ENCODE data around the gene HOXD10. TPM values are rescaled to one million over a fixed set of nuclear protein-coding genes. Genes with fewer than 3 reads are reported as not detected.

The HOXD10 gene
- total and polyA plus RNA-seq, 2 donors (not counting 1 experiment from before 2014, with no cell fraction given): not detected

DNA sequence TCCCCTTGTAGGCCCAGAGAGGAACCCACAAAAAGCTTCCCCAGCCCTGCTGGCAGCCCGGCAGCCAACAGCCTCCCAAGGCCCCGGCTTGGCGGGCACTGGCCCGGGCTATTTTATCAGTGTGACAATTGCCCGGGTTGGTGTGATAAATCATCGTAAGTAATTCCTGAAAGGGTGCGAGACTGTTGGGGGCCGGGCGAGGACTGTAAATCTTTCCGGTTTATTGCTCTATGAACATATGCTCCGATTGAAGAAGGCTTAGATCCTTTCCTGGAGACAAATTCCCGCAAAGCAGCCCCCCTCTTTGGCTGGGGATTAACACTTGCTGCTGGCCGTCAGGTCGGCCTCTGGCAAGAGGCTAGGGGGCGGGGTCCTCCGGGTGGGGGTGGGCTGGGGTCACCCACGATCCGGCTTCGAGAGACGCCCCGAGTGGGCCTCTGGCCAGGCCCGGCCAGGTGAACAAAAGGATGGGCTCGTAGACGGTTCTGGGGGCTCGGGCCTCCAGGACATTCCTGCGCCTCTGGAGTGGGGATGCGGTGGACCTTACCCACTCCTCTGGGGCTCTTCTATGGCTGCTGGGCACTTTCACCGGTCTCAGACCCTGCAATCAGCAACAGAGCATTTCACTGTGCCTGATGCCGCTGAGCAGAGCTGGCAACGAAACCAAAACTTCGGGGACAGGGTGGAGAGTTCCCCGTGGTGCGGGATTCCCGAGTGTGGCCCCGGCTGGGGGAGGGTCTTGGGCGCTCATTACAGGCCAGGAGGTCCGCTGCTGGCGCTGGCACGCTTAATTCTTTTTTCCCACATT is 42.5 kb downstream of the HOXD10 start:
- Histone ChIP-seq H3K27ac (ENCODE audit: insufficient read depth, low read length) (no peak overlapping the region), H3K9ac (ENCODE audit: insufficient read depth, low read length) (no peak overlapping the region), H3K79me2 (ENCODE audit: control insufficient read depth, insufficient read depth, low read length) (no peaks in the 10 kb centered on the region), H3K4me3 (replicated peaks in 1 of 4; ENCODE audit: control extremely low read depth in 1 of 4, insufficient read depth in 1 of 4, low read depth in 3 of 4, low read length in 4 of 4) (no peak overlapping the region), H3K27me3 (ENCODE audit: control insufficient read depth, insufficient read depth, low read length) (peaks cover 77% of the 10 kb centered on the region), H2AFZ (ENCODE audit: low read length) (no peak overlapping the region), H3K4me2 (ENCODE audit: extremely low read depth, insufficient read depth, low read length) (no peak overlapping the region), H3K4me1 (ENCODE audit: control insufficient read depth, extremely low read depth, insufficient read depth, low read length) (no peaks in the 10 kb centered on the region), H4K20me1 (ENCODE audit: control insufficient read depth, extremely low read depth, insufficient read depth, low read length) (no peaks in the 10 kb centered on the region), H3K9me3 (ENCODE audit: control insufficient read depth, insufficient read depth, low read depth, low read length) (no peaks in the 10 kb centered on the region), H3K36me3 (ENCODE audit: control insufficient read depth, insufficient read depth, low read length) (no peaks in the 10 kb centered on the region)
- peak in 1 of 2 donors; percentile 73 for DNase-seq (ENCODE audit: low read depth in 2 of 2)
- TF ChIP-seq, protein P1, sequence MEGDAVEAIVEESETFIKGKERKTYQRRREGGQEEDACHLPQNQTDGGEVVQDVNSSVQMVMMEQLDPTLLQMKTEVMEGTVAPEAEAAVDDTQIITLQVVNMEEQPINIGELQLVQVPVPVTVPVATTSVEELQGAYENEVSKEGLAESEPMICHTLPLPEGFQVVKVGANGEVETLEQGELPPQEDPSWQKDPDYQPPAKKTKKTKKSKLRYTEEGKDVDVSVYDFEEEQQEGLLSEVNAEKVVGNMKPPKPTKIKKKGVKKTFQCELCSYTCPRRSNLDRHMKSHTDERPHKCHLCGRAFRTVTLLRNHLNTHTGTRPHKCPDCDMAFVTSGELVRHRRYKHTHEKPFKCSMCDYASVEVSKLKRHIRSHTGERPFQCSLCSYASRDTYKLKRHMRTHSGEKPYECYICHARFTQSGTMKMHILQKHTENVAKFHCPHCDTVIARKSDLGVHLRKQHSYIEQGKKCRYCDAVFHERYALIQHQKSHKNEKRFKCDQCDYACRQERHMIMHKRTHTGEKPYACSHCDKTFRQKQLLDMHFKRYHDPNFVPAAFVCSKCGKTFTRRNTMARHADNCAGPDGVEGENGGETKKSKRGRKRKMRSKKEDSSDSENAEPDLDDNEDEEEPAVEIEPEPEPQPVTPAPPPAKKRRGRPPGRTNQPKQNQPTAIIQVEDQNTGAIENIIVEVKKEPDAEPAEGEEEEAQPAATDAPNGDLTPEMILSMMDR (conservative IDR thresholded peaks at IDR 0.05 in 1 of 2, IDR thresholded peaks at IDR 0.05 in 1 of 2; ENCODE audit: low read depth in 1 of 2, low read length in 2 of 2): no peak
- peak; percentile 81 for TF ChIP-seq EZH2 (IDR thresholded peaks at IDR 0.05; ENCODE audit: low read length, missing control alignments)

DNA sequence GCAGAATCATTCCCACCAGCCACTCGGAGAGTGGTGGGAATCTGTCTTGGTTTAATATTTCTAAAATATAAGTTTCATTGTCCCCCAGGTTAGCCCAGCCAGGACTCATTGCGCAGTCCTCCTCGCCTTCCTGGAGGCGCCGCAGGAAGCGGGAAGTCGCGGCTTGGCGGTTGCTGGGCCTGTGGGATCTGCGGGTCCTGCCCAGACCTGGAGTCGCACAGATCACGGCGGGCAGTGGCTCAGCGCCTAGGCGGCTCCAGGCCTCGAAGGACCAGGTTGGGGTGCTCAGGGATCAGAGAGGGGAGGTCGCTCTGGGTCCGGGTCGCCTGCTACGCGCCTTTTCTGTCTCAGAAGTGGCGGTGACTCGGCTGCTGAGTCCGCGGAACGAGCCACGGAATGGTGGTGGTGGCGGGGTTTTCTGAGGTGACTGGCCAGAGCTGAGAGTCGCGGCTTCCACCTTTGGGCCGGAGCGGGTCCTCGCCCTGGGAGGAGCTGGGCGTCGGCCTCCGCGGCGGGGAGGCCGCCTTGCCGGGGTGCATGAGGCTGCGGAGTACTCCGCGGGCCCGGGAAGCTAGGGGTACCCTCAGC is 43.2 kb downstream of the HOXD10 start:
- DNase-seq (ENCODE audit: low read depth in 2 of 2): peak in 1 of 2 donors; percentile 62
- H3K4me1 ChIP-seq (ENCODE audit: control insufficient read depth, extremely low read depth, insufficient read depth, low read length): no peaks in the 10 kb centered on the region
- H4K20me1 ChIP-seq (ENCODE audit: control insufficient read depth, extremely low read depth, insufficient read depth, low read length): no peaks in the 10 kb centered on the region
- peaks cover 84% of the 10 kb centered on the region for H3K27me3 ChIP-seq (ENCODE audit: control insufficient read depth, insufficient read depth, low read length)
- no peak overlapping the region for H3K4me3 ChIP-seq (replicated peaks in 1 of 4; ENCODE audit: control extremely low read depth in 1 of 4, insufficient read depth in 1 of 4, low read depth in 3 of 4, low read length in 4 of 4)
- H3K79me2 ChIP-seq (ENCODE audit: control insufficient read depth, insufficient read depth, low read length): no peaks in the 10 kb centered on the region
- peak; percentile 68 for TF ChIP-seq EZH2 (IDR thresholded peaks at IDR 0.05; ENCODE audit: low read length, missing control alignments)
- TF ChIP-seq, protein P1 (conservative IDR thresholded peaks at IDR 0.05 in 1 of 2, IDR thresholded peaks at IDR 0.05 in 1 of 2; ENCODE audit: low read depth in 1 of 2, low read length in 2 of 2): no peak
- H3K27ac ChIP-seq (ENCODE audit: insufficient read depth, low read length): no peak overlapping the region
- no peak overlapping the region for H3K4me2 ChIP-seq (ENCODE audit: extremely low read depth, insufficient read depth, low read length)
- no peaks in the 10 kb centered on the region for H3K36me3 ChIP-seq (ENCODE audit: control insufficient read depth, insufficient read depth, low read length)
- no peaks in the 10 kb centered on the region for H3K9me3 ChIP-seq (ENCODE audit: control insufficient read depth, insufficient read depth, low read depth, low read length)
- no peak overlapping the region for H2AFZ ChIP-seq (ENCODE audit: low read length)
- no peak overlapping the region for H3K9ac ChIP-seq (ENCODE audit: insufficient read depth, low read length)

DNA sequence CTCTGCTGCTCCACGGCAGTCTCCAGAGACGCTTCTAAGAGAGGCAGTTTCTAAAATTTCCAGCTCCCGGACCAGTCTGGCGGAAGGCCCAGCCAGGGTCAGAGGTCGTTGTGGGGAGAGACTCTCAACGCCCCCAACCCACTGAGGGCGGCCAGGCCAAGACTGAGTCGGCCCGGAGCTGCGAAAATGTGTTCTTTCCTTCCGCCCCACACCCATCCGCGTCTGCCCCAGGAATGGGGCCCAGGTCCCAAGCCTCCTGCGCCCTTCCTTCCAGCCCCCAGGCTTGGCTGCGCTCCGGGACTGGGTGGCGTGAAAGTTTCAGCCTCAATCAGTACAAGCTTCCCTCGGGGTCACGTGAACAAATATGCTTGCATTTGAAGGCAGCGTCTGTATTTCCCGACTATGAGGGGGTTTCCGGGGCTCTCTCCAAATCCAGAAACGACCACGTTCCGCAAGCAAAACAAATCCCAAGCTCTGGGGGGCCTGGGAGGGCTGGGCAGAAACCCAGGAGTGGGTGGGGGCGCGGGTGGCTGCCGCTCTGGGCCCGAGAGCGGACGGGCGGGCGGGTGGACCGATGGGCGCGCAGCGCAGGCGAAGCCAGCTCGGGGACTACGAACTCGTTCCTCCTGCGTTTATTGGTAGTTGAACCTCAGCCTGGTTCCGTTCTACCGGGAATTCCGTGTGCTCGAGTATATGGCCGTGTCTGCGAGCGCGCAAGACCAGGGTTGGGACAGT is 43.8 kb downstream of the HOXD10 start:
- Histone ChIP-seq H3K79me2 (ENCODE audit: control insufficient read depth, insufficient read depth, low read length) (no peaks in the 10 kb centered on the region), H3K4me3 (replicated peaks in 1 of 4; ENCODE audit: control extremely low read depth in 1 of 4, insufficient read depth in 1 of 4, low read depth in 3 of 4, low read length in 4 of 4) (no peak overlapping the region), H3K27me3 (ENCODE audit: control insufficient read depth, insufficient read depth, low read length) (peaks cover 86% of the 10 kb centered on the region), H3K27ac (ENCODE audit: insufficient read depth, low read length) (no peak overlapping the region), H3K9me3 (ENCODE audit: control insufficient read depth, insufficient read depth, low read depth, low read length) (no peaks in the 10 kb centered on the region), H3K4me1 (ENCODE audit: control insufficient read depth, extremely low read depth, insufficient read depth, low read length) (no peaks in the 10 kb centered on the region), H3K9ac (ENCODE audit: insufficient read depth, low read length) (no peak overlapping the region), H2AFZ (ENCODE audit: low read length) (no peak overlapping the region), H3K4me2 (ENCODE audit: extremely low read depth, insufficient read depth, low read length) (no peak overlapping the region), H4K20me1 (ENCODE audit: control insufficient read depth, extremely low read depth, insufficient read depth, low read length) (no peaks in the 10 kb centered on the region), H3K36me3 (ENCODE audit: control insufficient read depth, insufficient read depth, low read length) (no peaks in the 10 kb centered on the region)
- peak in 1 of 2 donors; percentile 81 for DNase-seq (ENCODE audit: low read depth in 2 of 2)
- no peak for TF ChIP-seq EZH2 (IDR thresholded peaks at IDR 0.05; ENCODE audit: low read length, missing control alignments)
- TF ChIP-seq, protein P1 (conservative IDR thresholded peaks at IDR 0.05 in 1 of 2, IDR thresholded peaks at IDR 0.05 in 1 of 2; ENCODE audit: low read depth in 1 of 2, low read length in 2 of 2): no peak

Measured in fibroblast of lung (primary cell).